ENCODE results near the gene SPTBN1.

GRCh38 chr2:54534221-54534620 lies 78.1 kb downstream of the SPTBN1 start:
- TF ChIP-seq POLR2A (IDR thresholded peaks at IDR 0.05; ENCODE audit: extremely low read depth, insufficient read length) (no peak), MAX (IDR thresholded peaks at IDR 0.05; ENCODE audit: low read depth, low read length) (no peak), MYC (IDR thresholded peaks at IDR 0.05; ENCODE audit: low read depth, low read length) (no peak)
- TF ChIP-seq, protein P1, sequence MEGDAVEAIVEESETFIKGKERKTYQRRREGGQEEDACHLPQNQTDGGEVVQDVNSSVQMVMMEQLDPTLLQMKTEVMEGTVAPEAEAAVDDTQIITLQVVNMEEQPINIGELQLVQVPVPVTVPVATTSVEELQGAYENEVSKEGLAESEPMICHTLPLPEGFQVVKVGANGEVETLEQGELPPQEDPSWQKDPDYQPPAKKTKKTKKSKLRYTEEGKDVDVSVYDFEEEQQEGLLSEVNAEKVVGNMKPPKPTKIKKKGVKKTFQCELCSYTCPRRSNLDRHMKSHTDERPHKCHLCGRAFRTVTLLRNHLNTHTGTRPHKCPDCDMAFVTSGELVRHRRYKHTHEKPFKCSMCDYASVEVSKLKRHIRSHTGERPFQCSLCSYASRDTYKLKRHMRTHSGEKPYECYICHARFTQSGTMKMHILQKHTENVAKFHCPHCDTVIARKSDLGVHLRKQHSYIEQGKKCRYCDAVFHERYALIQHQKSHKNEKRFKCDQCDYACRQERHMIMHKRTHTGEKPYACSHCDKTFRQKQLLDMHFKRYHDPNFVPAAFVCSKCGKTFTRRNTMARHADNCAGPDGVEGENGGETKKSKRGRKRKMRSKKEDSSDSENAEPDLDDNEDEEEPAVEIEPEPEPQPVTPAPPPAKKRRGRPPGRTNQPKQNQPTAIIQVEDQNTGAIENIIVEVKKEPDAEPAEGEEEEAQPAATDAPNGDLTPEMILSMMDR (IDR thresholded peaks at IDR 0.05; ENCODE audit: low read depth, low read length): no peak
